ENCODE data around the gene ZFP36L1. TPM values are rescaled to one million over a fixed set of nuclear protein-coding genes. Genes with fewer than 3 reads are reported as not detected.

ZFP36L1 gene
- total RNA-seq, 1 donor from 2014 or later: 884 TPM

GRCh38 chr14:68824207-68824516, 31.3 kb upstream of the ZFP36L1 start:
- TF ChIP-seq CTCF (IDR thresholded peaks at IDR 0.05): no peak
- Mint-ChIP-seq H3K9me3 (no peaks in the 10 kb centered on the region), H3K36me3 (ENCODE audit: low read depth) (no peaks in the 10 kb centered on the region), H3K4me1 (peaks cover 55% of the 10 kb centered on the region), H3K4me3 (no peak overlapping the region), H3K27ac (no peak overlapping the region), H3K27me3 (no peaks in the 10 kb centered on the region)
- ATAC-seq (ENCODE audit: low read depth) (no peak), DNase-seq (no peak)
- intact Hi-C loops (cut with micrococcal nuclease): no loop called here
- CTCF ChIA-PET: interaction anchor here (0.8 to 5.4 kb wide), 5 partner anchors 20 to 941 kb away, joined by 4 to 26 read pairs (median 5); no protein-coding TSS in a partner anchor
- POLR2A ChIA-PET: interaction anchor here (0.9 to 1.7 kb wide), 4 partner anchors 14 to 425 kb away, joined by 3 to 5 read pairs (median 3); partner anchors contain the start of gene ZFP36L1

- no peak for ATAC-seq (ENCODE audit: low read depth)
- intact Hi-C loops (cut with micrococcal nuclease): no loop called here
- H3K9me3 Mint-ChIP-seq: no peaks in the 10 kb centered on the region
- H3K4me3 Mint-ChIP-seq: no peak overlapping the region
- ChIA-PET CTCF (interaction anchor here (0.7 to 5.4 kb wide), 6 partner anchors 20 to 940 kb away, joined by 3 to 26 read pairs (median 4); no protein-coding TSS in a partner anchor), POLR2A (interaction anchor here (0.6 to 23.4 kb wide), 5 partner anchors 28 to 574 kb away, joined by 3 to 2953 read pairs (median 3); partner anchors contain the start of gene ZFP36L1)
- no peaks in the 10 kb centered on the region for H3K36me3 Mint-ChIP-seq (ENCODE audit: low read depth)
- TF ChIP-seq CTCF (IDR thresholded peaks at IDR 0.05): no peak
- no peak for DNase-seq
- H3K27me3 Mint-ChIP-seq: no peaks in the 10 kb centered on the region
- no peak overlapping the region for H3K27ac Mint-ChIP-seq
- peaks cover 55% of the 10 kb centered on the region for H3K4me1 Mint-ChIP-seq
These were observed 30.8 kb upstream of the ZFP36L1 start for GRCh38 chr14:68823434-68824206.

GRCh38 chr14:68822926-68823325, 30.1 kb upstream of the ZFP36L1 start:
- H3K4me3 Mint-ChIP-seq: no peak overlapping the region
- POLR2A ChIA-PET: interaction anchor here (0.6 to 23.4 kb wide), 3 partner anchors 33 to 574 kb away, joined by 3 to 2953 read pairs (median 3); partner anchors contain the start of gene ZFP36L1
- H3K4me1 Mint-ChIP-seq: peaks cover 60% of the 10 kb centered on the region
- no peaks in the 10 kb centered on the region for H3K9me3 Mint-ChIP-seq
- no peaks in the 10 kb centered on the region for H3K36me3 Mint-ChIP-seq (ENCODE audit: low read depth)
- H3K27me3 Mint-ChIP-seq: no peaks in the 10 kb centered on the region
- CTCF ChIA-PET: interaction anchor here (0.7 to 5.4 kb wide), 4 partner anchors 21 to 880 kb away, joined by 3 to 26 read pairs (median 4); no protein-coding TSS in a partner anchor
- intact Hi-C loops (cut with micrococcal nuclease): no loop called here
- no peak for DNase-seq
- H3K27ac Mint-ChIP-seq: no peak overlapping the region
- no peak for ATAC-seq (ENCODE audit: low read depth)
- no peak for TF ChIP-seq CTCF (IDR thresholded peaks at IDR 0.05)

- TF ChIP-seq CTCF (IDR thresholded peaks at IDR 0.05): no peak
- no peaks in the 10 kb centered on the region for H3K27me3 Mint-ChIP-seq
These were observed 29.3 kb upstream of the ZFP36L1 start for GRCh38 chr14:68822132-68822651.

More at GRCh38 chr14:68822132-68822651, 29.3 kb upstream of the ZFP36L1 start:
- Mint-ChIP-seq H3K27ac (peak overlapping the region; percentile 65), H3K9me3 (no peaks in the 10 kb centered on the region), H3K36me3 (ENCODE audit: low read depth) (no peaks in the 10 kb centered on the region), H3K4me3 (peak overlapping the region; percentile 35), H3K4me1 (peaks cover 68% of the 10 kb centered on the region)
- no peak for DNase-seq
- POLR2A ChIA-PET: interaction anchor here (0.7 to 23.4 kb wide), 3 partner anchors 32 to 1003 kb away, joined by 3 to 2953 read pairs (median 3); partner anchors contain the start of gene ZFP36L1
- intact Hi-C loops (cut with micrococcal nuclease): no loop called here
- CTCF ChIA-PET: interaction anchor here (0.9 to 5.4 kb wide), 2 partner anchors 22 to 888 kb away, joined by 3 to 26 read pairs; no protein-coding TSS in a partner anchor
- ATAC-seq (ENCODE audit: low read depth): peak; percentile 62
